ENCODE results near the gene EFCAB14. TPM values are rescaled to one million over a fixed set of nuclear protein-coding genes. Genes with fewer than 3 reads are reported as not detected.

Gene EFCAB14
- total RNA-seq, 4 donors from 2014 or later: 59.5 to 70.2 (median 62.8) TPM

DNA sequence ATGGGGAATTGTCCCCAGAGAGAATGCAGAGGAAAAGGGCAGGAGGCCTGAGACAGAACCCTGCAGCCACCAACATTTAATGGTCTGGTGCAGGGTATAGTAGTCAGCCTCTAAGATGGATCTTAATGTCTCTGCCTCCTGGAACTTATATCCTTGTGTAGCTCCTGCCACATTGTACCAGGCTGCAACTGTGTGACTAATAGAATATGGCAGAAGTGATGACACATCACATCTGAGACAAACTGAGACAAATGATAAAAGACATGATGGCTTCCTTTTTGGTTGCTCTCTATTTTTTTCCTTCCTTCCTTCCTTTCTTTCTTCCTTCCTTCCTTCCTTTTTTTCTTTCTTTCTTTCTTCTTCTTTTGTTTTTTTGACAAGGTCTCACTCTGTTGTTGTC, 42.8 kb upstream of the EFCAB14 start:
- in situ Hi-C loops (cut with MboI; ENCODE audit: low sequenced_read_pairs in 4 of 4) (no loop called here), intact Hi-C loops (cut with DNase I; ENCODE audit: low total_unique reads) (no loop called here)
- DNase-seq (no peak), ATAC-seq (no peak)
- no peaks in the 10 kb centered on the region for H3K27me3 ChIP-seq
- no peaks in the 10 kb centered on the region for H3K4me1 ChIP-seq
- no peaks in the 10 kb centered on the region for H3K36me3 ChIP-seq
- TF ChIP-seq, protein P1, sequence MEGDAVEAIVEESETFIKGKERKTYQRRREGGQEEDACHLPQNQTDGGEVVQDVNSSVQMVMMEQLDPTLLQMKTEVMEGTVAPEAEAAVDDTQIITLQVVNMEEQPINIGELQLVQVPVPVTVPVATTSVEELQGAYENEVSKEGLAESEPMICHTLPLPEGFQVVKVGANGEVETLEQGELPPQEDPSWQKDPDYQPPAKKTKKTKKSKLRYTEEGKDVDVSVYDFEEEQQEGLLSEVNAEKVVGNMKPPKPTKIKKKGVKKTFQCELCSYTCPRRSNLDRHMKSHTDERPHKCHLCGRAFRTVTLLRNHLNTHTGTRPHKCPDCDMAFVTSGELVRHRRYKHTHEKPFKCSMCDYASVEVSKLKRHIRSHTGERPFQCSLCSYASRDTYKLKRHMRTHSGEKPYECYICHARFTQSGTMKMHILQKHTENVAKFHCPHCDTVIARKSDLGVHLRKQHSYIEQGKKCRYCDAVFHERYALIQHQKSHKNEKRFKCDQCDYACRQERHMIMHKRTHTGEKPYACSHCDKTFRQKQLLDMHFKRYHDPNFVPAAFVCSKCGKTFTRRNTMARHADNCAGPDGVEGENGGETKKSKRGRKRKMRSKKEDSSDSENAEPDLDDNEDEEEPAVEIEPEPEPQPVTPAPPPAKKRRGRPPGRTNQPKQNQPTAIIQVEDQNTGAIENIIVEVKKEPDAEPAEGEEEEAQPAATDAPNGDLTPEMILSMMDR (IDR thresholded peaks at IDR 0.05 in 4 of 5, conservative IDR thresholded peaks at IDR 0.05 in 1 of 5): no peak
- no peak for TF ChIP-seq POLR2A (IDR thresholded peaks at IDR 0.05)
- no peak overlapping the region for H3K4me3 ChIP-seq
- no peaks in the 10 kb centered on the region for H3K9me3 ChIP-seq
- no peak overlapping the region for H3K27ac ChIP-seq

DNA sequence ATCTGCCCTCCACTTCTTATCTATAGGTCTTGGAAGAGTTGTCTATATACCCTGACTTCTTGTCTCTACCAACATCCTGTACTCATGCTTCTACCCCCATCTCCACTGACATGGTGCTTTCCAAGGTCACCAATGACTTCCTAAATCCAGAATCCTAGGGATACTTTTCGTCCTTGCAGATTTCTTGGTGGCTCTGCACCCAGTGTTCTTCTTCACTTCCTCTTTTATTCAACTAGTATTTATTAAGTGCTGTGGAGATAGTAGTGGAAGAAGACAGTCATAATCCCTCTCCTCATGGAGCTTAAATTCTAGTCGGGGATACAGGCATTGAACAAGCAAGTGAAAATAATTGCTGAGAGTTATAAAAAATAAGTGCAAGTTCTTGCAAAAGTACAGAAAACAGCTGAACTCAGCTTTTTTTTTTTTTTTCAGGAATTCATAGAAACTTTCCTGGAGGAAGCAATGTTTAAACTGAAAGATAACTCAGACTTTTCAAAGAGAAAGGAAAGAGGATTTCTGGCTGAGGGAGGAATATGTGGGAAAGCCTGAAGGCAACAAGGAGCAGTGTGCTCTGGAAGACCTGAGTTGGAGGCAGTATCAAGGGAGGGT, 41.7 kb upstream of the EFCAB14 start:
- no peak for TF ChIP-seq POLR2A (IDR thresholded peaks at IDR 0.05)
- TF ChIP-seq, protein P1 (IDR thresholded peaks at IDR 0.05 in 4 of 5, conservative IDR thresholded peaks at IDR 0.05 in 1 of 5): no peak
- Histone ChIP-seq H3K27me3 (no peaks in the 10 kb centered on the region), H3K27ac (no peak overlapping the region), H3K4me1 (no peaks in the 10 kb centered on the region), H3K36me3 (no peaks in the 10 kb centered on the region), H3K9me3 (no peaks in the 10 kb centered on the region), H3K4me3 (no peak overlapping the region)
- no peak for DNase-seq
- intact Hi-C loops (cut with DNase I; ENCODE audit: low total_unique reads): no loop called here
- in situ Hi-C loops (cut with MboI; ENCODE audit: low sequenced_read_pairs in 4 of 4): no loop called here
- ATAC-seq: no peak

DNA sequence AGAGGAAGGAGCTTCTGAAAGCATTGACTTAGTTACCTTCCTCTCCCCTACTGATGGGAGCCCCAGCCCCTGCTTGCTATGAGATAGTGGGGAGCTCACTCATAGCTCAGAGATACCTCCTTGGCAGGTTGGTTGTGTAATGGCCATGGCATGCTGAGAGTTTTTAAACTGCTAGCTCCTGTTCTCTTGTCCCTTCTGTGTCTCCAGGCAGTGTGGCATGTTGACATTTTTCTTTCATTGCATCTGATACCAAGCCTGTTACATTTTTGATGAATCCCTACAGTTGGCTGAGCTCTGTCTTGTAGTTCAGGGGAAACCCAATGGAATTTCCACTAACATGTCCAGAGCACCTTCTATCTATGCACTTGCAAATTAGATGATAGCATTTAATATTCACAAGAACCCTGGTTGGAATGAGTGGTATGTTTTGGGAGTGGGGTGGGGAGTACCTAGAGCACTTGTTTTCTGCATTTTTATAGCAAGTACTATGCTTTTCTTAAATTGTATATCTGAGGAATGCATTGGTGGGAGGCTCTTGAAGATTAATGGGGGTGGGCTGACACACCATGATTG, 39.1 kb upstream of the EFCAB14 start:
- TF ChIP-seq, protein P1 (IDR thresholded peaks at IDR 0.05 in 4 of 5, conservative IDR thresholded peaks at IDR 0.05 in 1 of 5): no peak
- TF ChIP-seq POLR2A (IDR thresholded peaks at IDR 0.05): no peak
- Histone ChIP-seq H3K27me3 (no peaks in the 10 kb centered on the region), H3K4me1 (no peaks in the 10 kb centered on the region), H3K4me3 (no peak overlapping the region), H3K36me3 (no peaks in the 10 kb centered on the region), H3K9me3 (no peaks in the 10 kb centered on the region), H3K27ac (no peak overlapping the region)
- in situ Hi-C loops (cut with MboI; ENCODE audit: low sequenced_read_pairs in 4 of 4) (no loop called here), intact Hi-C loops (cut with DNase I; ENCODE audit: low total_unique reads) (no loop called here)
- DNase-seq (no peak), ATAC-seq (no peak)

DNA sequence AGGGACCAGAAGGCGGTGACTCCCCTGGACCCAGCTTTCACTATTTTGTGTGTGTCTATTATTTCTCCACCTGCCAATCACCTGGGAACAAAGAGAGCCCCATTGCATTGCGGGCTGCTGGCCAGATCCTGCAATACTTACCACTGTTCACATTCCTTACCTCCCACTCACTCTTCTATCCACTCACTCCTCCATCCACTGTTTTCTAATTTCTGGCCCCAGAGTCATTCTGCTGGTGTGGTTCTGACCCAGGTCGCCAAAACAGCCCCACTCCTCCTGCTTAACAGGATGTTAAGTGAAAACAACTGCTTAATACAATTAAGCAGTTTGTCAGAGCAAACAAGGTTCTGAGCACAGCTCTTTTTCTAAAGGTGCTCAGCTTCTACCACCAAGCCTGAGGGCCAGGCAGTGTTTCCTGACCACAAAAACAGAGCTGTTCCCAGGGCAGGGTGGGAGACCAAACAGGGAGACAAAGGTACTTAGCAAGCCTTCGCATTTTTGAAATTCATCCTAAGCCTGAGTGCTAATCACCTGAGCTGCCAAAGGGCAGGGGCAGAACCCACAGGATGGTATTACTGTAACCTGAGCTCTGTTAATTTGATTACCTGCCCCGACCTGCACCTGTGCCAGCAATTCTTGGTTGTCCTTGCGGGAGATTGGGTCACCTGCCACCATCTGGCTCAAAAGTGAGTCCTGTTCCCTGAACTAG, 38.5 kb upstream of the EFCAB14 start:
- ATAC-seq: no peak
- no peaks in the 10 kb centered on the region for H3K27me3 ChIP-seq
- no peaks in the 10 kb centered on the region for H3K4me1 ChIP-seq
- intact Hi-C loops (cut with DNase I; ENCODE audit: low total_unique reads): no loop called here
- no peak for TF ChIP-seq POLR2A (IDR thresholded peaks at IDR 0.05)
- TF ChIP-seq, protein P1 (IDR thresholded peaks at IDR 0.05 in 4 of 5, conservative IDR thresholded peaks at IDR 0.05 in 1 of 5): no peak
- no peak overlapping the region for H3K27ac ChIP-seq
- H3K4me3 ChIP-seq: no peak overlapping the region
- H3K9me3 ChIP-seq: no peaks in the 10 kb centered on the region
- H3K36me3 ChIP-seq: no peaks in the 10 kb centered on the region
- in situ Hi-C loops (cut with MboI; ENCODE audit: low sequenced_read_pairs in 4 of 4): no loop called here
- no peak for DNase-seq

All from gastrocnemius medialis (tissue), 4 donors.